ENCODE results near the gene OR3A1. TPM values are rescaled to one million over a fixed set of nuclear protein-coding genes. Genes with fewer than 3 reads are reported as not detected.
"Not testable (repeated sequence)": the region's sequence is repeated elsewhere in the genome, so short reads cannot be mapped to it uniquely, and the experiment has no call there.

Gene OR3A1, protein sequence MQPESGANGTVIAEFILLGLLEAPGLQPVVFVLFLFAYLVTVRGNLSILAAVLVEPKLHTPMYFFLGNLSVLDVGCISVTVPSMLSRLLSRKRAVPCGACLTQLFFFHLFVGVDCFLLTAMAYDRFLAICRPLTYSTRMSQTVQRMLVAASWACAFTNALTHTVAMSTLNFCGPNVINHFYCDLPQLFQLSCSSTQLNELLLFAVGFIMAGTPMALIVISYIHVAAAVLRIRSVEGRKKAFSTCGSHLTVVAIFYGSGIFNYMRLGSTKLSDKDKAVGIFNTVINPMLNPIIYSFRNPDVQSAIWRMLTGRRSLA
- not detected in 2 replicates for total RNA-seq

DNA sequence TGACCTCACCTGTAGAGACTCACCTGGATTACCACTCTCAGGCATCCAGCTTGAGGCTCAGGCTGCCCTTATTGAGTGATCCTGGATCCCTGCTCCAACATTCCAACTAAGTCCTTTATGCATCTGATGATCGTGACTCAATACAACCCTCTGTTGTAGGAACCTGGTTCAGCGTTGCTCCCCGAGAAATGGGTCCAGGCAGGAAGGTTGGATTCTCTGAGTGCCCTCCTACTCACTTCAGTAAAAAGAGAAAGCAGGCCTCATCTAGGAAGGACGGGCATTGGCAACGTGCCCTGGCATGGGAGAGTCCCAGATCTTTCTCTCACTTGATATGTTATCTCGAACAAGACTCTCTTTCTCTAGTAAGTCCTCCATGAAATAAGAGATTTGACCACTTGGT, at the start of gene OR3A1:
Gene OR3A1 (minus strand): TSS at position 101 of the 400 bp plus-strand sequence. CDS start 5,778 bp downstream, outside the sequence.
- no peak for DNase-seq (ENCODE audit: low read depth)

- not testable (repeated sequence) for DNase-seq (ENCODE audit: low read depth)
Observed at GRCh38 chr17:3342782-3343181, 44.6 kb upstream of the OR3A1 start.

DNA sequence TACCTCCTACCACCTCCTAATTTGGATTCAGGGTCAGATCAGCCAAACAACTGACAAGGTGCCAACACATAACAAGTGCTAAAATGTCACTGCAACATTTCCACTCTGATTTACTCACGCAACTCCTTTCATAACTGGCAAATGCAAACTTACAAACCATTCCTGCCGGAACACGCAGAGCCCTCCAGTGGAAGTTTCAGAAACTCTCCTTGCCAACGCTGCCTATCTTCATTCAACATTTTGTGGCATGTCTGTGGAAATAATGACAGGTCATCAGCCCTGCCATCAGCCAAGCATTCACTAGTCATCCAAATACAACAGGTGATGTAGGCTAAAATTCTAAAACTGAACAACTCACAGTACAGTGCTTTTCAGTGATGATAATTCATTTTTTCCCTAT, 37.7 kb upstream of the OR3A1 start:
- DNase-seq (ENCODE audit: low read depth): no peak

GRCh38 chr17:3318336-3318735, 20.2 kb upstream of the OR3A1 start:
- peak; percentile 1 for DNase-seq (ENCODE audit: low read depth)

DNA sequence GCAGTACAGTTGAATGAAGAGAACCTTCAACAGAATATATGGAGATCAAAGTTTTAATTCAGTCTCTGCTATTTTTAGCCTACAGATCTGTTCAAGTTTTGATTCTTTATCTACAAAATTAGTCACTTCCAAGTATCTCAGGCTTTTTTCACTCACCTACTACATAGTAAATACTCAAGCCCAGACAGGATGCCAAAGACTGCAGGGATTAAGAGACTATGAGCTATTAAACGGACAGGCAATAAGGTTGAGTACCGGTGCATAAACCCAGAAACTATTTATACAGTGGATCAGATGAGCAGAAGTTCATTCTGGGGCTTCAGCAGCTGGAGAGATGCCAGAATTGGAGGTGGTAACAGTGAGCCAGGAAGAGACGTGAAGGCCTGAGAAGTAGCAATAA, 18.7 kb upstream of the OR3A1 start:
- DNase-seq (ENCODE audit: low read depth): no peak

GRCh38 chr17:3308603-3309002, 10.4 kb upstream of the OR3A1 start:
- no peak for DNase-seq (ENCODE audit: low read depth)

GRCh38 chr17:3295632-3296031, 2.5 kb downstream of the OR3A1 start:
- DNase-seq (ENCODE audit: low read depth): no peak

DNA sequence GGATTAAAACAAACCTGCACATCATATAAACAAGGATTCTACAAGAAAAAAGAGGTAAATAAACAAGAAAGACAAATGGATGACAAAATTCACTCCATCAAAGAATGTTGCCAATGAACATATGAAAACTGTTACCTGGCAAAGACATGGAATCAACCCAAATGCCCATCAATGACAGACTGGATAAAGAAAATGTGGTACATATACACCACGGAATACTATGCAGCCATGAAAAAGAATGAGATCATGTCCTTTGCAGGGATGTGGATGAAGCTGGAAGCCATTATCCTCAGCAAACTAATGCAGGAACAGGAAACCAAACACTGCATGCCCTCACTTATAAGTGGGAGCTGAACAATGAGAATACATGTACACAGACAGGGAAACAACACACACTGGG, 4.6 kb downstream of the OR3A1 start:
- DNase-seq (ENCODE audit: low read depth): not testable (repeated sequence)

DNA sequence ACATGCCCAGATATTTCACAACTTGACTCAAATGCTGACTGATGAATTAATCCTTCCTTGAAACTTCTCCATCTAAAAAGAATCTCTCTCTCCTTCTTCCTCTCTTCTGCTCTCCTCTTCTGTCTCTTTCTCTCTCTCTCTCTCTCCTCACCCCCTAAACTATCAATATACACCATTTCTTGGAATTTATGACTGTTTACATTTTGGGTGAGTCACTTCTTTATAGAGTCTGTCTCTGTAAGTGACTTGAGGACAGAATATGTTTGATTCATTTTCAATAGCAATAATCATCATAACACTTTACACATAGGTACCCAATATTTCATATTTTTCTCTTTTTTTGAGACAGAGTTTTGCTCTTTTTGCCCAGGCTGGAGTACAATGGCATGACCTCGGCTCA, 15.3 kb downstream of the OR3A1 start:
- no peak for DNase-seq (ENCODE audit: low read depth)

GRCh38 chr17:3276126-3276525, 22.0 kb downstream of the OR3A1 start:
- DNase-seq (ENCODE audit: low read depth): no peak

DNA sequence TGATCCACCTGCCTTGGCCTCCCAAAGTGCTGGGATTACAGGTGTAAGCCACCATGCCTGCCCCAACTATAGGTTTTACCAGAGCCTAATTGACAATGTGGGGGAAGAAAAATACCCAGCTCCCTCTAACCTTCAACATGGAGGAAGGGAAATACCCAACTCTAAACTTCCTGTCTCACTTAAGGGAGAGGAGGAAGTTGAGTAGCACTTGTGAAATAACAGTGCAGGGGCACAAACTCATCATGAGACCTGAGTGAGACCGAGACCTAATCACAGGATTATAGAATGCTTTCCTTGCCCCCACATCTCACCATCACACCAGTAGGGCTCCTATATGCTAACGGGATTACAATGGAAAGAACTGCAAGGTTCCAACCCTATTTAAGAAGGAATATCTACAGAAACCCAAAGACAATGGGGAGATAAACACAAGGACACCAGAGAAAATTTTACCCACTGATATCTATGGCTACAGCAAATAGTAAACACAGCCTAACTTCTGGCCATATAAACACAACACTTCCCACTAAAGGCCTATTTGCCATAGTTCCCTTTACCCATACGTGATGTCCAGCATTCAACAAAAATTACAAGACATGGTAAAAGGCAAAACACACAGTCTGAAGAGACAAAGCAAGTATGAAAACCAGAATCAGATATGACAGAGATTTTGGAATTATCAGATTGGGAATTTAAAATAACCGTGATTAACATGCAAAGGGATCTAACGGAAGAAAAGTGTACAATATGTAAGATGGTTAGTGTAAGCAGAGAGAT, 26.9 kb downstream of the OR3A1 start:
- DNase-seq (ENCODE audit: low read depth): no peak

- no peak for DNase-seq (ENCODE audit: low read depth)
Observed at GRCh38 chr17:3260600-3260999, 37.6 kb downstream of the OR3A1 start.

DNA sequence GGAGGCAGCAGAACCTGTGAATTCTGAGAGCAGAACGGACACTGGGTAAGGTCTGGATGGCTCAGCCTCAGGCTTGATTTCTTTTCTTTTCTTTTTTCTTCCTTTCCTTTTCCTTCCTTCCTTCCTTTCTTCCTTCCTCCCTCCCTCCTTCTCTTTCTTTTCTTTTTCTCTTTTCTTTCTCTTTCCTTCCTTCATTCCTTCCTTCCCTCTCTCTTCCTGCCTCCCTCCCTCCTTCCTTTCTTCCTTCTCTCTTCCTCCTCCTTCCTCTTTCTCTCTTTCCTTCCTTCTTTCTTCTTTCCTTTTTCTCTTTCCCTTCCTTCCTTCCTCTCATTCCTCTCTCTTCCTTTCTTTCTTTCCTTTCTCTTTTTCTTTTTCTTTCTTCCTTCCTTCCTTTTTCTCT, 38.0 kb downstream of the OR3A1 start:
- no peak for DNase-seq (ENCODE audit: low read depth)

GRCh38 chr17:3256575-3256974, 41.6 kb downstream of the OR3A1 start:
- DNase-seq (ENCODE audit: low read depth): no peak

- DNase-seq (ENCODE audit: low read depth): not testable (repeated sequence)
Observed at GRCh38 chr17:3249013-3249412, 49.1 kb downstream of the OR3A1 start.

DNA sequence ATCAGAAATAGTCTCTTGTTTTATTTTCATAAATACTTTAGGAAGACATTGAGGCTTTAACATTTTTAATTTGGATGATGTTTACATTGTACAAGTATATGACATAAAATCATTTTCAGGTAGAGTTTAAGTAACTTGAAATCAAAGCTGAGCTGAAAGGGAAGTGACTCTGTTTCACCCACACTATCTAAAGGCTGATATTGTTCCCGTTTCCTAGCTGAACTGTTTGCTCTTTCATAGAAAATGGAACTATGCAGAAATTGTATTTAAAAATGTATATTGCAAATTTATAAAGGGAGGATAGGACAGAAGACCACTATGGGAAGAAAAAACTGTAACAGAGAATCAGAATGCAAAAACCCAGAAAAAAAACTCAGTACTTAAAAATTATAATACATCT, 53.3 kb downstream of the OR3A1 start:
- DNase-seq (ENCODE audit: low read depth): not testable (repeated sequence)

- not testable (repeated sequence) for DNase-seq (ENCODE audit: low read depth)
Observed at GRCh38 chr17:3241044-3241443, 57.1 kb downstream of the OR3A1 start.

Other genes starting within 250 kb of the OR3A1 start
- gene OR1D5, start 234.8 kb downstream of the OR3A1 start, total RNA-seq: not detected in 2 replicates
- gene OR1D2, start 193.9 kb downstream of the OR3A1 start, total RNA-seq: not detected in 2 replicates
- not detected in 2 replicates for gene OR1G1, start 170.8 kb downstream of the OR3A1 start, total RNA-seq
- not detected in 2 replicates for gene OR1A2, start 100.8 kb downstream of the OR3A1 start, total RNA-seq
- not detected in 2 replicates for gene OR1A1, start 90.7 kb downstream of the OR3A1 start, total RNA-seq
- not detected in 2 replicates for gene OR3A2, start 87.9 kb upstream of the OR3A1 start, total RNA-seq
- not detected in 2 replicates for gene OR1E1, start 100.0 kb upstream of the OR3A1 start, total RNA-seq
- gene OR3A3, start 113.0 kb upstream of the OR3A1 start, total RNA-seq: under 0.01 TPM in 1 of 2 replicates, not detected in the other
- not detected in 2 replicates for gene OR1E2, start 135.5 kb upstream of the OR3A1 start, total RNA-seq
- gene SPATA22, start 173.5 kb upstream of the OR3A1 start, total RNA-seq: 0.35 TPM in 1 of 2 replicates, not detected in the other
- 0.20 and 0.87 TPM in 2 replicates for gene ASPA, start 177.6 kb upstream of the OR3A1 start, total RNA-seq

Data from renal cortical epithelial cell (primary cell).